A549 treated with CORT108297 at 1 μM for 4 hours (cell line): Measurements from ENCODE around the gene HBA2. TPM values are rescaled to one million over a fixed set of nuclear protein-coding genes. Genes with fewer than 3 reads are reported as not detected.

Experiments used
- total RNA-seq: library from RNA; stranded (reverse); fragments of 200-300 nt; extraction: Qiagen RNA extraction; gene quantifications from 5 replicates; pipeline ENCODE4 v1.2.3, GENCODE V29; 2022

The HBA2 gene
- 0.24 to 0.60 TPM (median 0.47 TPM) in 4 of 5 replicates, not detected in the other for total RNA-seq

DNA sequence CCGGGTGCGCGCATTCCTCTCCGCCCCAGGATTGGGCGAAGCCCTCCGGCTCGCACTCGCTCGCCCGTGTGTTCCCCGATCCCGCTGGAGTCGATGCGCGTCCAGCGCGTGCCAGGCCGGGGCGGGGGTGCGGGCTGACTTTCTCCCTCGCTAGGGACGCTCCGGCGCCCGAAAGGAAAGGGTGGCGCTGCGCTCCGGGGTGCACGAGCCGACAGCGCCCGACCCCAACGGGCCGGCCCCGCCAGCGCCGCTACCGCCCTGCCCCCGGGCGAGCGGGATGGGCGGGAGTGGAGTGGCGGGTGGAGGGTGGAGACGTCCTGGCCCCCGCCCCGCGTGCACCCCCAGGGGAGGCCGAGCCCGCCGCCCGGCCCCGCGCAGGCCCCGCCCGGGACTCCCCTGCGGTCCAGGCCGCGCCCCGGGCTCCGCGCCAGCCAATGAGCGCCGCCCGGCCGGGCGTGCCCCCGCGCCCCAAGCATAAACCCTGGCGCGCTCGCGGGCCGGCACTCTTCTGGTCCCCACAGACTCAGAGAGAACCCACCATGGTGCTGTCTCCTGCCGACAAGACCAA lies at the start of gene HBA2:
Gene HBA2 (plus strand): TSS at position 503 of the 568 bp plus-strand sequence. CDS start 37 bp downstream, at position 540.

DNA sequence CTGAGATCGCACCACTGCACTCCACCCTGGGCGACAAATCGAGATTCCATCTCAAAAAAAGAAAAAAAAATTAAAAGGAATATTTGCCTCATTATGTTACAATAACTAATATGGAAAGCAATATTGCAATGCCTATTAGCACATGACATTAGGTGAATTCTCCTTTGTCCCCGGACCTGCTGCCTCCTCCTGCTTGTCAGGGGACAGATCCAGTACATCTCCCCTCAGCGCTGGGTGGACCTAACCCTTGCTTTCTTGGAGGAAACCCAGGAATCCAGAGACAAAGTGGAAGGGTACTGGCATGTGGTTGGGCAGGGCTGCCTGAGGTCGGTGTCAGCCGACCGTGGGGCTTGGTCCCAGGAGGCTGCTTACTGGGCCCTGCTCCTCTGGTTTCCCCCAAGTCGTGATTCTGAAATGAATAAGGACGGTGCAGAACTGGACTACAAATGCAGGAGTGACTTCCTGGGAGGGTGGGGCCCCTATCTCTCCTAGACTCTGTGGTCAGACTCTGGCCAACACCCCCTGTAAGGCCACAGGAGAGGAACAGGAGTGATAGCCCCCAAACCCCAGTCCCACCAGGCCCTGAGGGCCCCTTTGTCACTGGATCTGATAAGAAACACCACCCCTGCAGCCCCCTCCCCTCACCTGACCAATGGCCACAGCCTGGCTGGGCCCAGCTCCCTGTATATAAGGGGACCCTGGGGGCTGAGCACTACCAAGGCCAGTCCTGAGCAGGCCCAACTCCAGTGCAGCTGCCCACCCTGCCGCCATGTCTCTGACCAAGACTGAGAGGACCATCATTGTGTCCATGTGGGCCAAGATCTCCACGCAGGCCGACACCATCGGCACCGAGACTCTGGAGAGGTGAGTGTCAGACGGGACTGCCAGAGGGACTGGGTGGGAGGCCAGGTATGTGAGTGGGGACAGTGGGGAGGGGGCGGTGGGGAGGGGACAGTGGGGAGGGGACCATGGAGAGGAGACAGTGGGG lies 20.2 kb upstream of the HBA2 start, which contains the start of gene HBZ:
Gene HBZ (plus strand): TSS at position 504 of the 988 bp plus-strand sequence. CDS start 266 bp downstream, at position 770.

DNA sequence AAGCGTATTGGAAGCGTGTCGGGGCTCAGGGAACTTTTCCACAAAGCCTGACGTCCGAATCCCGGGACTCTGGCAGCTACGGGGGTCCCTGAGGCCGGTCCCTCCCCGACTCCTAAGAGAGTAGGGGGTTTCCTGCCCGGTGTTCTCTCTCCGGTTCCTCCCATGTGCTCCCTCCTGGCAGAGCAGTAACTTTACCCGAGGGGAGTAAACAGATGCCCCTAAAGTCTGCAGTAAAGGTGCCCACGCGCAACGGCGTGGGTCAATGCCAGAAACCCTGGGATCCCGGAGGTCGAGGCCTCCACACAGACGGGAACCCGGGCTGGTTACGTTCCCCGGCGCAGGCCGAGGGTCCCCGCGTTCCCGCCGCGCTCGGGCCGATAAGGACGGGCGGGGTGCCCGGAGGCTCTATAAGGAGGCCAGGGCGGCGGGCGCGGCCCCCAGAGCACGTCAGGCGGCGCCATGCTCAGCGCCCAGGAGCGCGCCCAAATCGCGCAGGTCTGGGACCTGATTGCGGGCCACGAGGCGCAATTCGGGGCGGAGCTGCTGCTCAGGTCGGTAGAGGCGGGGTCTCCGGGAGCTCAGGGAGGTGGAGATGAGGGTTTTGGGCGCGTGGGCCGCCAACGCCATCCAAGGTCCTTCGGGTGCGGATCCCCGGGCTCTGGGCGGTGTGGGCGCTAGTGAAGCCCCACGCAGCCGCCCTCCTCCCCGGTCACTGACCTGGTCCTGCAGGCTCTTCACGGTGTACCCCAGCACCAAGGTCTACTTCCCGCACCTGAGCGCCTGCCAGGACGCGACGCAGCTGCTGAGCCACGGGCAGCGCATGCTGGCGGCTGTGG lies 6.9 kb upstream of the HBA2 start, which contains the start of gene HBM:
Gene HBM (plus strand): TSS at position 440 of the 836 bp plus-strand sequence. CDS start 20 bp downstream, at position 460.

DNA sequence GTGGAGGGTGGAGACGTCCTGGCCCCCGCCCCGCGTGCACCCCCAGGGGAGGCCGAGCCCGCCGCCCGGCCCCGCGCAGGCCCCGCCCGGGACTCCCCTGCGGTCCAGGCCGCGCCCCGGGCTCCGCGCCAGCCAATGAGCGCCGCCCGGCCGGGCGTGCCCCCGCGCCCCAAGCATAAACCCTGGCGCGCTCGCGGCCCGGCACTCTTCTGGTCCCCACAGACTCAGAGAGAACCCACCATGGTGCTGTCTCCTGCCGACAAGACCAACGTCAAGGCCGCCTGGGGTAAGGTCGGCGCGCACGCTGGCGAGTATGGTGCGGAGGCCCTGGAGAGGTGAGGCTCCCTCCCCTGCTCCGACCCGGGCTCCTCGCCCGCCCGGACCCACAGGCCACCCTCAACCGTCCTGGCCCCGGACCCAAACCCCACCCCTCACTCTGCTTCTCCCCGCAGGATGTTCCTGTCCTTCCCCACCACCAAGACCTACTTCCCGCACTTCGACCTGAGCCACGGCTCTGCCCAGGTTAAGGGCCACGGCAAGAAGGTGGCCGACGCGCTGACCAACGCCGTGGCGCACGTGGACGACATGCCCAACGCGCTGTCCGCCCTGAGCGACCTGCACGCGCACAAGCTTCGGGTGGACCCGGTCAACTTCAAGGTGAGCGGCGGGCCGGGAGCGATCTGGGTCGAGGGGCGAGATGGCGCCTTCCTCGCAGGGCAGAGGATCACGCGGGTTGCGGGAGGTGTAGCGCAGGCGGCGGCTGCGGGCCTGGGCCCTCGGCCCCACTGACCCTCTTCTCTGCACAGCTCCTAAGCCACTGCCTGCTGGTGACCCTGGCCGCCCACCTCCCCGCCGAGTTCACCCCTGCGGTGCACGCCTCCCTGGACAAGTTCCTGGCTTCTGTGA lies 4.1 kb downstream of the HBA2 start, which contains the start of gene HBA1:
Gene HBA1 (plus strand): TSS at position 204 of the 906 bp plus-strand sequence. CDS start 37 bp downstream, at position 241.

DNA sequence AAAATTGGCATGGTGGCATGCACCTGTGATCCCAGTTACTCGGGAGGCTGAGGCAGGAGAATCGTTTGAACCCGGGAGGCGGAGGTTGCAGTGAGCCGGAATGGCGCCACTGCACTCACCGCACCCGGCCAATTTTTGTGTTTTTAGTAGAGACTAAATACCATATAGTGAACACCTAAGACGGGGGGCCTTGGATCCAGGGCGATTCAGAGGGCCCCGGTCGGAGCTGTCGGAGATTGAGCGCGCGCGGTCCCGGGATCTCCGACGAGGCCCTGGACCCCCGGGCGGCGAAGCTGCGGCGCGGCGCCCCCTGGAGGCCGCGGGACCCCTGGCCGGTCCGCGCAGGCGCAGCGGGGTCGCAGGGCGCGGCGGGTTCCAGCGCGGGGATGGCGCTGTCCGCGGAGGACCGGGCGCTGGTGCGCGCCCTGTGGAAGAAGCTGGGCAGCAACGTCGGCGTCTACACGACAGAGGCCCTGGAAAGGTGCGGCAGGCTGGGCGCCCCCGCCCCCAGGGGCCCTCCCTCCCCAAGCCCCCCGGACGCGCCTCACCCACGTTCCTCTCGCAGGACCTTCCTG lies 7.5 kb downstream of the HBA2 start, which contains the start of gene HBQ1:
Gene HBQ1 (plus strand): TSS at position 359 of the 575 bp plus-strand sequence. CDS start 28 bp downstream, at position 387.

Other genes with a start within 250 kb of the HBA2 start
- 34.9 to 43.5 TPM (median 39.9 TPM) in 5 replicates for gene POLR3K, start 119.3 kb upstream of the HBA2 start, total RNA-seq
- 60.7 to 80.1 TPM (median 75.4 TPM) in 5 replicates for gene SNRNP25, start 119.0 kb upstream of the HBA2 start, total RNA-seq
- gene RHBDF1, start 100.2 kb upstream of the HBA2 start, total RNA-seq: 22.0 to 32.9 TPM (median 31.9 TPM) in 5 replicates
- gene MPG, start 94.7 kb upstream of the HBA2 start, total RNA-seq: 54.0 to 82.9 TPM (median 75.4 TPM) in 5 replicates
- gene NPRL3, start 34.2 kb upstream of the HBA2 start, total RNA-seq: 21.7 to 30.8 TPM (median 29.6 TPM) in 5 replicates
- gene HBZ, start 20.2 kb upstream of the HBA2 start, total RNA-seq: 0.14 TPM in 1 of 5 replicates, not detected in the others
- not detected in 5 replicates for gene HBM, start 6.9 kb upstream of the HBA2 start, total RNA-seq
- gene HBA1, start 3.8 kb downstream of the HBA2 start, total RNA-seq: 0.78 to 1.9 TPM (median 1.1 TPM) in 5 replicates
- gene HBQ1, start 7.6 kb downstream of the HBA2 start, total RNA-seq: 4.4 to 9.2 TPM (median 6.8 TPM) in 5 replicates
- 48.6 to 54.3 TPM (median 52.6 TPM) in 5 replicates for gene LUC7L, start 56.6 kb downstream of the HBA2 start, total RNA-seq
- 44.1 to 50.9 TPM (median 47.7 TPM) in 5 replicates for gene FAM234A, start 61.9 kb downstream of the HBA2 start, total RNA-seq
- 3.5 to 5.6 TPM (median 5.3 TPM) in 5 replicates for gene RGS11, start 103.1 kb downstream of the HBA2 start, total RNA-seq
- gene ARHGDIG, start 107.7 kb downstream of the HBA2 start, total RNA-seq: 2.4 to 3.5 TPM (median 3.3 TPM) in 5 replicates
- 0.42 to 0.74 TPM (median 0.48 TPM) in 5 replicates for gene PDIA2, start 110.3 kb downstream of the HBA2 start, total RNA-seq
- 26.1 to 36.7 TPM (median 35.3 TPM) in 5 replicates for gene AXIN1, start 179.8 kb downstream of the HBA2 start, total RNA-seq
- 122 to 138 TPM (median 130 TPM) in 5 replicates for gene MRPL28, start 197.7 kb downstream of the HBA2 start, total RNA-seq
- 25.0 to 40.2 TPM (median 40.2 TPM) in 5 replicates for gene PGAP6, start 209.1 kb downstream of the HBA2 start, total RNA-seq
- 274 to 468 TPM (median 443 TPM) in 5 replicates for gene NME4, start 224.3 kb downstream of the HBA2 start, total RNA-seq
- 19.7 to 30.5 TPM (median 29.6 TPM) in 5 replicates for gene DECR2, start 229.0 kb downstream of the HBA2 start, total RNA-seq